RWPE2 (cell line): ENCODE measurements around the gene BTBD9.

Experiments used
- ATAC-seq: fragments of 200-7000 bp; cut with Tn5 transposase; 3 replicates; pipeline ENCODE4 v1.9.1; 2021; ENCODE audit warnings: low read depth
- DNase-seq: peaks from one replicate; pipeline ENCODE4 v3.0.0-alpha.2; 2020; ENCODE audit warnings: low spot score
- H3K27ac ChIP-seq: fragments of 450-650 bp; 2 replicates; pipeline ENCODE4 v1.5.1; 2017; ENCODE audit warnings: mild to moderate bottlenecking; ENCODE audit not compliant: poor library complexity, severe bottlenecking
- H3K27me3 ChIP-seq: fragments of 250-450 bp; sonication (Bioruptor Pico); 2 replicates; pipeline ENCODE4 v1.5.1; 2021; ENCODE audit warnings: mild to moderate bottlenecking, moderate library complexity; ENCODE audit not compliant: insufficient read depth, poor library complexity, severe bottlenecking
- H3K36me3 ChIP-seq: fragments of 250-450 bp; sonication (Bioruptor Pico); 2 replicates; pipeline ENCODE4 v1.5.1; 2020; ENCODE audit warnings: low read depth, mild to moderate bottlenecking, moderate library complexity
- H3K4me1 ChIP-seq: fragments of 250-450 bp; sonication (Bioruptor Pico); 2 replicates; pipeline ENCODE4 v1.5.1; 2021; ENCODE audit warnings: mild to moderate bottlenecking, moderate library complexity; ENCODE audit not compliant: insufficient read depth, poor library complexity, severe bottlenecking
- H3K4me3 ChIP-seq: fragments of 250-450 bp; sonication (Bioruptor Pico); 2 replicates; pipeline ENCODE4 v1.5.1; 2021; ENCODE audit warnings: mild to moderate bottlenecking, moderate library complexity; ENCODE audit not compliant: severe bottlenecking
- H3K9me3 ChIP-seq: fragments of 250-450 bp; sonication (Bioruptor Pico); 2 replicates; pipeline ENCODE4 v1.5.1; 2021; ENCODE audit warnings: mild to moderate bottlenecking, moderate library complexity; ENCODE audit not compliant: severe bottlenecking
- CTCF ChIP-seq: fragments of 450-650 bp; IDR thresholded peaks from one replicate; pipeline ENCODE4 v1.5.1; 2017; ENCODE audit warnings: mild to moderate bottlenecking, moderate library complexity; ENCODE audit not compliant: poor library complexity, severe bottlenecking

BTBD9 gene

GRCh38 chr6:38176797-38177751 lies 462.7 kb downstream of the BTBD9 start:
- Histone ChIP-seq H3K27ac (no peak overlapping the region), H3K4me1 (no peaks in the 10 kb centered on the region), H3K36me3 (no peaks in the 10 kb centered on the region), H3K9me3 (no peaks in the 10 kb centered on the region), H3K27me3 (no peaks in the 10 kb centered on the region), H3K4me3 (no peak overlapping the region)
- ATAC-seq (no peak), DNase-seq (no peak)
- no peak for TF ChIP-seq CTCF

GRCh38 chr6:38175786-38176185 lies 463.9 kb downstream of the BTBD9 start:
- no peak for DNase-seq
- H3K27ac ChIP-seq: no peak overlapping the region
- no peaks in the 10 kb centered on the region for H3K27me3 ChIP-seq
- no peak for TF ChIP-seq CTCF
- no peaks in the 10 kb centered on the region for H3K4me1 ChIP-seq
- H3K9me3 ChIP-seq: no peaks in the 10 kb centered on the region
- no peak overlapping the region for H3K4me3 ChIP-seq
- no peak for ATAC-seq
- no peaks in the 10 kb centered on the region for H3K36me3 ChIP-seq

- no peak overlapping the region for H3K4me3 ChIP-seq
- no peaks in the 10 kb centered on the region for H3K9me3 ChIP-seq
- no peaks in the 10 kb centered on the region for H3K36me3 ChIP-seq
- no peak for ATAC-seq
- H3K4me1 ChIP-seq: no peaks in the 10 kb centered on the region
- H3K27me3 ChIP-seq: no peaks in the 10 kb centered on the region
- no peak for TF ChIP-seq CTCF
- H3K27ac ChIP-seq: no peak overlapping the region
- DNase-seq: no peak
Observed at GRCh38 chr6:38174806-38175495, 464.8 kb downstream of the BTBD9 start.

- no peak for TF ChIP-seq CTCF
- Histone ChIP-seq H3K4me1 (no peaks in the 10 kb centered on the region), H3K9me3 (no peaks in the 10 kb centered on the region), H3K36me3 (no peaks in the 10 kb centered on the region), H3K4me3 (no peak overlapping the region), H3K27ac (no peak overlapping the region), H3K27me3 (no peaks in the 10 kb centered on the region)
- ATAC-seq (no peak), DNase-seq (no peak)
Observed at GRCh38 chr6:38174315-38174714, 465.4 kb downstream of the BTBD9 start.
